CD4-positive, alpha-beta T cell treated with Interleukin-21 for 1 hour (primary cell): ENCODE data around the gene FAM83B.
"Not testable (repeated sequence)": the region's sequence is repeated elsewhere in the genome, so short reads cannot be mapped to it uniquely, and the experiment has no call there.

Experiments used
- DNase-seq: peaks from one replicate; pipeline ENCODE4 v3.0.0-alpha.2; 2020

The FAM83B gene

GRCh38 chr6:54864272-54864671 lies 17.7 kb downstream of the FAM83B start:
- DNase-seq: no peak

DNA sequence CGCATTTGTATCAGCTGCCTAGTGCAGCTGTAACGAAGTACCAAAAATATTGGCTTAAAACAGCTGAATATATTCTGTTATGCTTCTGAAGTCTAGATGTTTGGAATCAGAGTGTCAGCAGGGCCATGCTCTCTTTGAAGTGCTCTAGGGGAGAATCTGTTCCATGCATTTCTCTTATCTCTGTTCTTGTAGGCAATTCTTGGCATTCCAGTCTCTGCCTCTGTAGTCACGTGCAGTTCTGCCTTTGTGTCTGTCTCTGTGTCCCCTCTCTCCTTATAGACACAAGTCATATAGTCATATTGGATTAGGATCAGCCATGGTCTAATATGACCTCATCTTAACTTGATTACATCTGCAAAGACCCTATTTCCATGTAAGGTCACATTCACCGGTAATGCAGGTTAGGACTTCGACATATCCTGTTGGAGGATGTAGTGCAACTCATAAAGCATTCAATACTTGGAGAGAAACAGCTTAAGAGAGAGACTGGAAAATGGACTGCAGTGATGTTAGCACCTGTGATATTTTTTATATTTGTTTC lies 18.6 kb downstream of the FAM83B start:
- no peak for DNase-seq

- no peak for DNase-seq
Measured at GRCh38 chr6:54868556-54868955, 22.0 kb downstream of the FAM83B start.

- DNase-seq: no peak
Measured at GRCh38 chr6:54873599-54873998, 27.0 kb downstream of the FAM83B start.

GRCh38 chr6:54874349-54875048 lies 27.9 kb downstream of the FAM83B start:
- no peak for DNase-seq

DNA sequence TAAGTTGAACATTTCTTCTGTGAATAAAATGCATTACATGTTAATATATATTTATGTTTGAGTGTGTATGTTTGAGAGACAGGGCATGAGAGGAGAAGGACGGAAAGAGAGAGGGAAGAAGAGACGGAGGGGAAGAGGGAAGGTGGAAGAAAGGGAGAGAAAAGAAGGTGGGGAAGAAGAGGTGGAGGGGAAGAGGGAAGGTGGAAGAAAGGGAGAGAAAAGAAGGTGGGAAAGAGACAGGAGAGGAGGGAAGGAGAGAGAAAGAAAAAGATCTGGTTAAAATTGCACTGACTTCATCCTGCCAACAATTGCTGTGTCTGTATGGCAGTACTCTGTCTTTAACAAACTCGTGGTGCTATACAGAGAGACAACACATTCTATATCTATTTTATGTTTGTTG lies 29.0 kb downstream of the FAM83B start:
- DNase-seq: no peak

- no peak for DNase-seq
Measured at GRCh38 chr6:54876365-54876764, 29.8 kb downstream of the FAM83B start.

GRCh38 chr6:54876871-54877270 lies 30.3 kb downstream of the FAM83B start:
- no peak for DNase-seq

GRCh38 chr6:54877713-54878317 lies 31.2 kb downstream of the FAM83B start:
- DNase-seq: no peak

GRCh38 chr6:54878718-54879117 lies 32.1 kb downstream of the FAM83B start:
- no peak for DNase-seq

- no peak for DNase-seq
Measured at GRCh38 chr6:54879188-54879985, 32.8 kb downstream of the FAM83B start.

DNA sequence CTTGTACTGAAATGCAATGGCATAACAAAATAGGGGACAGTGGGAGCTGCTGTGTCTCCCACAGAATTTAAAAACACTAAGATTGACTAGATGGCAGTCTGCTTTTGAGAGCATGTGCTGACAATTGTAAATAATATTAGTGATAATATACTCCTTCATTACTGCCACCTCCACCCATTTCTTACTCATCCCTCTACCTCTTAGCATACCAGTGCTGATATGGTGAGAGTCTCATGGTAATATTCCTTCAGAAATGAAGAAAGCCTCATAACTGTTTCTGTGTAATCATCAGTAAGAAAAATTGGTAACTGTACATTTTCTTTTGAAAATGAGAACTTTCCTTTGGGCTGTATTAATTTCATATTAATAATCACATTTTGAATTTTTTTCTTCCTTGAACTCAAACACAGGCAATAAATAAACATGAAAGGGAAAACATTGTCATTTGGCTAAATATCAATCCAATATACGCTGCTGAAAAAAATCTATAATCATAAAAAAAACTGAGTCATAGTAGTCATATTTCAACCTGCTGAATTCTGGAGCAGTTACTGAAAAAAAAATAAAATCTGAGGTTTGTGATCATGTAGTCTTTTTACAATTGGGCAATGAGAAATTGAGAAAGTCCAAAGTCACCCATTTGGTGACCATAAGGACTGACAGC lies 34.6 kb downstream of the FAM83B start:
- no peak for DNase-seq

- not testable (repeated sequence) for DNase-seq
Measured at GRCh38 chr6:54881891-54882290, 35.3 kb downstream of the FAM83B start.

- DNase-seq: no peak
Measured at GRCh38 chr6:54886932-54887584, 40.5 kb downstream of the FAM83B start.

DNA sequence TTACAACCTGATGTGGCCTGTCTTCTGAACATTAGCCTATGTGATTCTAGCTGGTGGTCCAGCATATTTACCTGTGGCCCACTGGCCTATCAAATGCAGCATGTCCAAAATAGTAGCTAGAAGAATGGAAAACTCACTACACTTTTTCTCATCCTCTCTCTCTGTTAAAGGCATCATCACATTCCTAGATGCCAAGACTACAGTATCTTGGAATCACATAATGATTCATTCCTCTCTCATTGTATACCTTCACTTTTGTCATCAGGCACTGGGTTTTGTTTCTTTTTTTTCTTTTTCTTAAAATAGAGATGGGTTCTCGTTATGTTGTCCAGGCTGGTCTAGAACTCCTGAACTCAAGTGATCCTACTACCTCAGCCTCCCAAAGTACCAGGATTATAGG lies 45.0 kb downstream of the FAM83B start:
- DNase-seq: no peak

- no peak for DNase-seq
Measured at GRCh38 chr6:54892831-54893230, 46.3 kb downstream of the FAM83B start.

DNA sequence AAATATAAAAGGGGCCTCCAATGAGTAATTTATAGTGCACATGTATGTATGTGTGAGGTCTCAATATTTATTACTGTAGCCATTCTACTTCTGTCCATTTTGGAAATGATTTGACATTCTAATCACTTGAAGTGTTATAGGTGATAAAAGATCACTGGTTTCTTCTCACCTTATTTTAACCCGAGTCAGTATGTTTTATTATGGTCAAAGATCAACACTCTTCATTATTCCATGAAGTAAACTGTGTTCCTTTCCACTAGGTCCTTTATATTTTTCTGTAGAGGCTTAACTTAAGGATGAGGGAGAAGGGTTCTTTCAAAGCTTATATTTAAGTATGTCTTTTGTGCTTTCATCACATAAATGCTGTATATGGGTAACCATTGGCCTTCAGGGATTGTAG lies 47.2 kb downstream of the FAM83B start:
- no peak for DNase-seq

- DNase-seq: no peak
Measured at GRCh38 chr6:54896302-54896701, 49.7 kb downstream of the FAM83B start.

GRCh38 chr6:54897462-54898189 lies 51.1 kb downstream of the FAM83B start:
- no peak for DNase-seq

- DNase-seq: no peak
Measured at GRCh38 chr6:54898767-54899166, 52.2 kb downstream of the FAM83B start.

DNA sequence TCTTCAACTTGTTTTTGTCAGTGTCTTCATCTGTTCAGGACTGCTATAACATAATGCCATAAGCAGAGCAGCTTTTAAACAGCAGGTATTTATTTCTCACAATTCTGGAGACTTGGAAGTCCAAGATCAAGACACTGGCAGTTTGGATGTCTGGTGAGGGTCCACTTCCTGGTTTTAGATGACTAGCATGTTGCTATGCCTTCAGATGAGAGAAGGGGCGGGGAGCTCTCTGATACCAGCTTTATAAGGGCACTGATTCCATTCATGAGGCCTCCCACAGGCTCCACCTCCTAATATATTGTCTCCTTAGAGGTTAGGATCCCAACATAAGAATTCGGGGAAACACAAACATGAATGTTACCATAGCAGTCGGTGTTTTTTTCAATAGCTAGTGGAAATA lies 52.9 kb downstream of the FAM83B start:
- no peak for DNase-seq

DNA sequence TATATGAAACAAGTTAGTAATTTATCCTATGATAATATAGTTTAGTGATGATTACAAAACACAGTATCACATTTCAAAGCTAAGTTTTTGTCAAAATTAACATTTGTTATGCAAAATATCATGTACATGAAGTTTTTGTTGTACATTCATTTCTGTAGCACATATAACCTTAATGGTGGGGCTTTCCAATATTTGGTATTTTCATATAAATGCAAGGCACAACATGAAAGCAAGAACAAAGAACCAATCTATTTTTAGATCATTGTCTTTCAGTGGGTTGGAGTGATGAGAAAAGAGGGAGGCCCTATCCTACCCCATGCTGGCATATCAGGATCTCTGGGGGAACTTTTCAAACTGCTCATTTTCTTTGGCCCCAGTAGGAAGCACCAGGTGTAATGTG lies 53.4 kb downstream of the FAM83B start:
- DNase-seq: no peak
